NK-92 (cell line): ENCODE data around the gene RASAL2.
"Not testable (repeated sequence)": the region's sequence is repeated elsewhere in the genome, so short reads cannot be mapped to it uniquely, and the experiment has no call there.

Experiments
- DNase-seq: peaks from one replicate; lab custom pipeline; 2025; ENCODE audit not compliant: unreplicated experiment; lab: John Stamatoyannopoulos, UW

The RASAL2 gene

GRCh38 chr1:178223289-178223688 is 129.4 kb downstream of the RASAL2 start:
- DNase-seq, result no peak

DNA sequence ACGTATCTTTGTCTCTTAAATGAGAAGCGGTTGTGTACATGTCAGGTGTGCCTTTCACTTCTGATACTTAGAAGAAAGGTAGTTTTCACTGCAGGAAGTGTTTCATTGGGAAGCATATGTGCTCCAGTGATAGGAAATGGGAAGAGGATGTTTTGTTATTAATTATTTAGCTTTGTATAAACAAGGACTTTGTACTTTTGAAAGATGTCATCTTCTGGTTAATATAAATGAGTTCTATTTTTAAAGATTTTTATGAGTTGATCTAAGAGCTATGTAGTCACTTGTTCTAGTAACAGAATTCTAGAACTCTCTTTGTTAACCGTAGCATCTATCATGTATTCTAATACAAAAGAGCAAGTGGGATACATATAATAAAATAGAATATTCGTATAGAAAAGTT is 130.5 kb downstream of the RASAL2 start:
- DNase-seq, result no peak

- no peak for DNase-seq
Observed at GRCh38 chr1:178230881-178231409, 137.0 kb downstream of the RASAL2 start.

GRCh38 chr1:178232108-178232507 is 138.2 kb downstream of the RASAL2 start:
- DNase-seq, result no peak

DNA sequence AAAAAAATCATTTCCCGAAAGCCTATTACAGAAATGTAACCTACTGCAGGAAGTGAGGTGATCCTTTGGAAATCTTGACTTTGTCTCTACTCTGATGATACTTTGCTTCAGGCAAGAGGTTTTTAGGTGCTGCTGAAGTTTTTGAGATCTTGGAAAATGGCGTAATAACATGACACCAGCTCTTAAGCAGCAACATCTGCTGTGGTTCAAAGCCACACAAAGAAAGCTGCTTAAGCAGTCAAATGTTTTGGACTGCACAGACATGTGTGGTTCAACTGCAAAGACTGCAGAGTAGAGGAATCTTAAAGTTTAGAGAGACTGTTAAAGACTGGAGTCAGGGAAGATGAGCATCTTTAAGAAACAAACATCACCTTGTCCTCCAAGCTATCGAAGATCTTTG is 139.0 kb downstream of the RASAL2 start:
- no peak for DNase-seq

GRCh38 chr1:178237121-178237520 is 143.2 kb downstream of the RASAL2 start:
- no peak for DNase-seq

DNA sequence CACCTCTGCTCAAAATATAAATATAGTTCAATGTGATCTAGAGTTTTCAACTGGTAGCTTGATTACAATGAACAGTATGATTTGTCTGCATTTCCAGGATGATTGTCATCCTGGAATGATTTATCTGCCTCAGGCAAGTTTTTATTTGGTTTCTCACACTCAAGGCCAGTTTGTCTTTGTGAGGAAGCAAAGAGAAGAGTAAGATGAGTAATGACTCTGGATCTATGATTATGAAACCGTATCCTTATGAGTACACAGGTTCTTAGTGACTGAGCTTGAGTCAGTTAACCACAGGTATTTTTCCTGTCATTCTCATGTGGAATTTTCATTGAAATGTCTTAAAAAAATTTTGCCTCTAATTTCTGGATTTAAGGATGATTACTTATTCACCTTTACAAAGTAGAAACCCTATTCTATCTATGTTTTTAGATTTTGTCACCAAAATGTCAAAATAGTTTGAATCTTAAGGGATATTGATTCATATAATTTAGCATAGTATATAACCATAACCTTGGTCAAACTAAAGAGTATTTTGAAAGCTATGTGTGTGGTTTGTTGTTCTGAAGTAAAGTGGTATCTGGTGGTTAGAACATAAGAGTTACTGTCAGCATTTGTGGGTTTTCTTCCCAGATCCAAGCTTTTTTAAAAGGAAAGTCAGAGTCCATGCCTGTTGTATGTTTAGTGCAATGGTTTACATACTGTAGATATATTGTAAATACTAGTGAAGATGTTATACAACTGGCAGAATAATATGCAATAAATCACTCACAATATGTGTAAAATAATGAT is 145.0 kb downstream of the RASAL2 start:
- no peak for DNase-seq

- DNase-seq, result no peak
Observed at GRCh38 chr1:178241057-178241456, 147.2 kb downstream of the RASAL2 start.

- DNase-seq, result no peak
Observed at GRCh38 chr1:178241837-178242236, 147.9 kb downstream of the RASAL2 start.

DNA sequence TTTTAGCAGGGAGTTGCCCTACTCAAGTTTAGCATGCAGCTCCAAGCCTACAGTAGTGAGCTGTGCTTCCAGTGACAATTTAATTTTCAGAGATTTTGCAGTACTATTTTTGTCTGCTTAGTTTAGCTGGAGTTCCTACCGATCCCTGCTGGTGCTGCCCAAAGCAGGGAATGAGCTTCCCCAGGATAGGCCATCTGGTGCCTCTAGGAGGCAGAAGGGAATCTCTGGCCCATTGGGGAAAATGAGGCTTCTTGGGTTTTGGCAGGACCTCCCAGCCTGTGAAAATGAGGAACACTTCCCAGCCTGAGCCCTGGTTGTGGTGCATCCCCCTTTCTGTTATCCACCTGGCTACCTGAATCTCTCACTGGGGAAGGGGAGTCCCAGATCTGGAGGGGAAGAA is 149.2 kb downstream of the RASAL2 start:
- no peak for DNase-seq

GRCh38 chr1:178243890-178244289 is 150.0 kb downstream of the RASAL2 start:
- DNase-seq, result no peak

GRCh38 chr1:178248284-178248683 is 154.4 kb downstream of the RASAL2 start:
- not testable (repeated sequence) for DNase-seq

DNA sequence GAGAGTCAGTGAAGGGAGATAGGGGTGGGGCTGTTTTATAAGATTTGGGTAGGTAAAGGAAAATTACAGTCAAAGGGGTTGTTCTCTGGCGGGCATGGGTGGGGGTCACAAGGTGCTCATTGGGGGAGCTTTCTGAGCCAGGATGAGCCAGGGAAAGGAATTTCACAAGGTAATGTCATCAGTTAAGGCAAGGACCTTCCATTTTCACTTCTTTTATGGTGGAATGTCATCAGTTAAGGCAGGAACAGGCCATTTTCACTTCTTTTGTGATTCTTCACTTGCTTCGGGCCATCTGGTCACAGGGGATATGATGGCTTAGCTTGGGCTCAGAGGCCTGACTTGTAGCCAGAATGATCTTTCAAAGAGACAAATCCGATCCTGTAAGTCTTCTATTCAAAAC is 159.7 kb downstream of the RASAL2 start:
- not testable (repeated sequence) for DNase-seq

GRCh38 chr1:178254433-178254832 is 160.5 kb downstream of the RASAL2 start:
- DNase-seq, result no peak

DNA sequence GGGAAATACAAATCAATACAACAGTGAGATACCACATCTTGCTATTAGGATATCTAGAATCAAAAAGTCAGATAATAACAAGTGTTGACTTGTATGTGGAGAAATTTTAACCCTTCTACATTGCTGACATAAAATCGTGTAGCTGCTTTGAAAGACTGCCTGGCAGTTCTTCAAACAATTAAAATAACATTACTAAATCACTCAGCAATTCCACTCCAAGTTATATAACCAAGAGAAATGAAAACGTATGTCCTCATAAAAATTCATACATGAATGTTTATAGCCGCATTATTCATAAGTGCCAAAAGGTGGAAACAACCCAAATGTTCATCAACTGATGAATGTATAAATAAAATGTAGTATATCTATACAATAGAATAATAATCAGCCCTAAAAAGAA is 164.6 kb downstream of the RASAL2 start:
- DNase-seq, result no peak

DNA sequence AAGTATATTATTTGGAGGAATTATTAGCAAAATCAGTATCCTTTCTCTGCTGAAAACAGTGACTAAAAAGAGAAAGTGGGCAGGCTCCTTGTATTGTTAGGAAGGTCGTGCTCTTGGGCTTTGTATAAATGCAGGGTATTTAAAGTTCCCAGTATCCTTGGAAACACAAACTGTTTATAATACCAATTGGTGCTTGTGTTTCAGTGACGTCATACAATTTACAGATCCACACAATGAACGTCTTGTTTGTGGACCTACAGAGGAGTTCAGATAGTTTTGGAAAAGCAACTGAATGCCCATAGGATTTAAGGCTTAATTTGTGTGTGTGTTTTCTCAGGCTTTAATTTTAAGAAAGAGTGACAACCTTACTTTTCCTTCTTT is 168.2 kb downstream of the RASAL2 start:
- DNase-seq, result no peak

- DNase-seq, result no peak
Observed at GRCh38 chr1:178263341-178263740, 169.4 kb downstream of the RASAL2 start.

GRCh38 chr1:178266113-178266512 is 172.2 kb downstream of the RASAL2 start:
- no peak for DNase-seq

DNA sequence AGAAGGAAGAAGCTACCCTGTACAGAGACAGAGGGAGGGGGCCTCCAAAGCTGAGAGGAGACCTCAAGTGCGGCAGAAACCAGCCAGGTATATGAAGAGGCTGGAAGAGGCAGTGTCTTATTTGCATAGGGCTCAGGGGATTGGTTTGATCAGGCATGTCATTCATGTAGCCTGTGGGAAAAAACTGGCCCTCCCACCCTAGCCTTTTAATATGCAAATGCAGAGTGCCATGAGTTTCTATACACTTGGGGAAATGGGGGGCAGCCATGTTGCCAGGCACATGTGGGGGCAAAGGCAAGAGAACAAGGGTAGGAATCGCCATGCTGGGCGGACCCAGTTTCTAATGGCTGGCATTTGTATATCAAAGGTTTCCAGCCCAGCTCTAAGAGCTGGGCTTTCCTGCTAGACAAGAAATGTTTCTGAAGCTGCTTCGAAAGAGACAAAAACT is 172.7 kb downstream of the RASAL2 start:
- no peak for DNase-seq

- no peak for DNase-seq
Observed at GRCh38 chr1:178267646-178268094, 173.8 kb downstream of the RASAL2 start.

DNA sequence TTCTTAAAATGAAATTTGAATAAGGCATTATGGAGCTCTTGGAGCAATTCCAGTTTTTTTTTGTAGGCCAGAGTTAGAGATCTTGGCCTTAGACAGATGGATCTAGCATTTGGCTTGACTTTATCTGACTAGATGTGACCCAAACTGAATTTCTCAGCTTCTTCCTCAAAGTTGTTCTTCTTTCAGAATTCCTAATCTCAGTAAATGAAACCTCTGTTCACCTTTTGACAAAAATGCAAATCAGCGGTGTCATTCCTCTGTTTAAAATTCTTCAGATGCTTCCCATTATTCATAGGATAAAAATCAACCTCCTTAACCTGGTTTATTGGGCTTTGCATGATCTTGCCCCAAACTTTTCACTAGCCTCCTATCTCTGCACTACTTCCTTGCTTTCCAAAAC is 177.6 kb downstream of the RASAL2 start:
- no peak for DNase-seq

- no peak for DNase-seq
Observed at GRCh38 chr1:178273707-178274410, 180.0 kb downstream of the RASAL2 start.
